Measurements from ENCODE around the gene FAHD1.

DNA sequence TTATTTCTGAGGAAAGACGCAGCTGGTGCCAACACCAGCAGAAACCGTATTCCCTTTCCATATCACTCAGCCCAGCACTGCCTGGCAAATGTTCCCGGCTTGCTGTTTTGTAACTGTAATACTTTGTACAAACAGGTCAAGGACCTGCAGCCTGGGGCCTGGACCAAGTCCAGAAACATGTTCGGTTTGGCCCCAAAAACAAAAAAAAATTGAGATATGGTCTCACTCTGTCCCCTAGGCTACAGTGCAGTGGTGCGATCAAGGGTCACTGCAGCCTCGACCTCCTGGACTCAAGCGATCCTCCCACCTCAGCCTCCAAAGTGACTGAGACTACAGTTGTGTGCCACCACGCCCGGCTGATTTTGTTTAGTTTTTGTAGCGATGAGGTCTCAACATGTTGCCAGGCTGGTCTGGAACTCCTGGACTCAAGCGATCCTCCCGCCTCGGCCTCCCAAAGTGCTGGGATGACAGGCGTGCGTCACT lies 1.6 kb upstream of the FAHD1 start:
- TF ChIP-seq POLR2A (IDR thresholded peaks at IDR 0.05), result no peak
- no peak for TF ChIP-seq CTCF (IDR thresholded peaks at IDR 0.05 in 4 of 5, conservative IDR thresholded peaks at IDR 0.05 in 1 of 5)
